ENCODE data around the gene KIF21A. TPM values are rescaled to one million over a fixed set of nuclear protein-coding genes. Genes with fewer than 3 reads are reported as not detected.

The KIF21A gene
- total RNA-seq, 2 donors from 2014 or later, result 32.3 to 35.3 TPM

GRCh38 chr12:39292125-39292630, 150.7 kb downstream of the KIF21A start:
- WGBS, 2 experiments (ENCODE audit: insufficient coverage in 1 of 2, insufficient read length in 1 of 2), result no CpG with 5 or more reads among the region's 1 CpG

GRCh38 chr12:39287817-39288216, 155.1 kb downstream of the KIF21A start:
- H3K27me3 Mint-ChIP-seq (ENCODE audit: insufficient read depth), result peaks cover 2% of the 10 kb centered on the region
- Histone ChIP-seq H3K4me3 (ENCODE audit: low read length) (no peak overlapping the region), H3K9me3 (ENCODE audit: control insufficient read depth, low read length) (no peaks in the 10 kb centered on the region), H3K4me1 (ENCODE audit: control insufficient read depth, insufficient read depth, low read length) (no peaks in the 10 kb centered on the region), H3K36me3 (ENCODE audit: control insufficient read depth, insufficient read depth, low read length) (no peaks in the 10 kb centered on the region), H3K27me3 (ENCODE audit: control insufficient read depth, insufficient read depth, low read length, poor library complexity, severe bottlenecking) (no peaks in the 10 kb centered on the region), H3K9ac (ENCODE audit: extremely low read depth, low read length, poor library complexity, severe bottlenecking) (no peak overlapping the region), H3K27ac (ENCODE audit: low read depth, low read length) (no peak overlapping the region)
- WGBS, 2 experiments (ENCODE audit: insufficient coverage in 1 of 2, insufficient read length in 1 of 2), result 100% methylated on average over 1 to 2 of the region's 2 CpGs
- no peaks in the 10 kb centered on the region for H3K36me3 Mint-ChIP-seq (ENCODE audit: low read depth)
- DNase-seq, result no peak
- no peak overlapping the region for H3K4me3 Mint-ChIP-seq
- H3K27ac Mint-ChIP-seq, result no peak overlapping the region
- no peaks in the 10 kb centered on the region for H3K4me1 Mint-ChIP-seq
- no peaks in the 10 kb centered on the region for H3K9me3 Mint-ChIP-seq
- no peak for TF ChIP-seq CTCF (conservative IDR thresholded peaks at IDR 0.05)

More at GRCh38 chr12:39292125-39292630, 150.7 kb downstream of the KIF21A start:
- no peak overlapping the region for H3K4me3 ChIP-seq (ENCODE audit: low read length)
- no peaks in the 10 kb centered on the region for H3K4me1 ChIP-seq (ENCODE audit: control insufficient read depth, insufficient read depth, low read length)
- Mint-ChIP-seq H3K27ac (no peak overlapping the region), H3K4me1 (peaks cover 8% of the 10 kb centered on the region), H3K27me3 (ENCODE audit: insufficient read depth) (no peaks in the 10 kb centered on the region), H3K4me3 (no peak overlapping the region), H3K9me3 (peaks cover 5% of the 10 kb centered on the region), H3K36me3 (ENCODE audit: low read depth) (peaks cover 6% of the 10 kb centered on the region)
- TF ChIP-seq CTCF (conservative IDR thresholded peaks at IDR 0.05), result no peak
- peaks cover 5% of the 10 kb centered on the region for H3K36me3 ChIP-seq (ENCODE audit: control insufficient read depth, insufficient read depth, low read length)
- no peak overlapping the region for H3K27ac ChIP-seq (ENCODE audit: low read depth, low read length)
- no peaks in the 10 kb centered on the region for H3K27me3 ChIP-seq (ENCODE audit: control insufficient read depth, insufficient read depth, low read length, poor library complexity, severe bottlenecking)
- no peaks in the 10 kb centered on the region for H3K9me3 ChIP-seq (ENCODE audit: control insufficient read depth, low read length)
- no peak overlapping the region for H3K9ac ChIP-seq (ENCODE audit: extremely low read depth, low read length, poor library complexity, severe bottlenecking)
- no peak for DNase-seq

DNA sequence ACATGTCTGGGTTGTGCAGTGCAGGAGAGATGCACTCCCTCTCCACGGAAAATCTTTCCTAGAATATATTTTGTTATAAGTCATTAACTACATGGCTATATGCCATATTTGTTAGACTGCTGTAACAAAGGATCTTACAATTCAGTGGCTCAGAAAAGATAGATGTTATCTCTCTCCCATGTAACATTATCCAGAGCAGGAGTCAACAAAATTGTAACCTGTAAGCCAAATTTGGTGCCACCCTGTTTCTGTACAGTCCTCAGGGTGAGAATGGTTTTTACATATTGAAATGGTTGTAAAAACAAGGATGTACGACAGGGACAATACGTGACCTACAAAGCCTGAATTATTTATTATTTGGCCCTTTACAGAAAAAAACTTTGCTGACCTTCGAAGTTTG, 155.5 kb downstream of the KIF21A start:
- no peak overlapping the region for H3K4me3 Mint-ChIP-seq
- no peaks in the 10 kb centered on the region for H3K4me1 Mint-ChIP-seq
- H3K4me1 ChIP-seq (ENCODE audit: control insufficient read depth, insufficient read depth, low read length), result no peaks in the 10 kb centered on the region
- H3K36me3 Mint-ChIP-seq (ENCODE audit: low read depth), result no peaks in the 10 kb centered on the region
- no peak overlapping the region for H3K4me3 ChIP-seq (ENCODE audit: low read length)
- no peak overlapping the region for H3K27ac Mint-ChIP-seq
- no peak for DNase-seq
- H3K36me3 ChIP-seq (ENCODE audit: control insufficient read depth, insufficient read depth, low read length), result no peaks in the 10 kb centered on the region
- no peaks in the 10 kb centered on the region for H3K9me3 ChIP-seq (ENCODE audit: control insufficient read depth, low read length)
- H3K9me3 Mint-ChIP-seq, result no peaks in the 10 kb centered on the region
- H3K27me3 ChIP-seq (ENCODE audit: control insufficient read depth, insufficient read depth, low read length, poor library complexity, severe bottlenecking), result no peaks in the 10 kb centered on the region
- no peak overlapping the region for H3K27ac ChIP-seq (ENCODE audit: low read depth, low read length)
- 94 to 95% methylated on average over 3 of the region's 4 CpGs for WGBS, 2 experiments (ENCODE audit: insufficient coverage in 1 of 2, insufficient read length in 1 of 2)
- peaks cover 2% of the 10 kb centered on the region for H3K27me3 Mint-ChIP-seq (ENCODE audit: insufficient read depth)
- no peak overlapping the region for H3K9ac ChIP-seq (ENCODE audit: extremely low read depth, low read length, poor library complexity, severe bottlenecking)
- TF ChIP-seq CTCF (conservative IDR thresholded peaks at IDR 0.05), result no peak
